ENCODE results near the gene ELP5. TPM values are rescaled to one million over a fixed set of nuclear protein-coding genes. Genes with fewer than 3 reads are reported as not detected.

The ELP5 gene
- total RNA-seq, 1 experiment from 2014 or later: 38.8 TPM

DNA sequence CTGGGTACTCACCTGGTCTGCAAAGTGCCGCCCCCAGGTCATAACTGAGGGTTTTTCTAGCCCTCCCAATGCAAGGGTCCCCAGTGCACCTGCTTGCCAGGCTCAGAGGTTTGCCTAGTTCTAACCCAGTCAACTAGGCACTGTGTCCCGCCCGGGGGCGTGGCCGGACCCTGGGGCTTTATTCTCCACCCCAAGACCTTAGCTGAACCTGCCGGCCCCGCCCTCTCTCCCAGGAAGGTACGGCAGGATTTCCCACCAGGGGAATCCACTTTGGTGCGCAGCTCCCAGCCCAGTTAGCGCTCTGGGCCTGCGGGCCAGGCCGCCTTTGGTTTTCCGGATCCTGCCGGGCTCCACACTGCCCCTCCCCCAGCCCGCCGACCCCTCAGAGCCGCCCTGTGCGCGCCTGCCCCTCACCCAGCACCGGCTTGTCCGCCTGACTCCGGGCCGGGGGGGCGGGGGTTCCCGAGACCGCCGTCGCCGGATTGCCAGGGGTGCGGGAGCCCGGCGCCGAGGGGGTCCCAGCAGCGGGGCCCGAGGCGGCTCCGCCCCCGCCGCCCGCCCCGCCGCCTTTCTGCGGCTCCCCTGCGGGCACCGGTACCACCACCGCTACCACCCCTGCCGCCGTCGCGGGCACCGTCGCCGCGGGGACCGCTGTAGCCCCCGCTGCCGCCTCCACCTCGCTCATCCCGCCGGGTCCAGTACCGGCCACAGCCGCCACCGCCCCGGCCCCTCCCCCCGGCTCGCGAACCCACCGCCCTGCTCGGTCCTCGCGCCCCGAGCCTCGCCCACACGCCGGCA lies 42.0 kb downstream of the ELP5 start:
- DNase-seq: no peak
- H3K79me2 ChIP-seq (ENCODE audit: low read length): no peaks in the 10 kb centered on the region
- no peaks in the 10 kb centered on the region for H3K9me3 ChIP-seq (ENCODE audit: low read length)
- no peaks in the 10 kb centered on the region for H4K20me1 ChIP-seq (ENCODE audit: insufficient read depth, low read depth, low read length)
- H3K27ac ChIP-seq (ENCODE audit: low read length): no peak overlapping the region
- H3K9me2 ChIP-seq (replicated peaks; ENCODE audit: insufficient read depth, low read length): no peaks in the 10 kb centered on the region
- H3K4me3 ChIP-seq (ENCODE audit: low read length): no peak overlapping the region
- no peak overlapping the region for H3K4me2 ChIP-seq (ENCODE audit: low read depth, low read length, poor library complexity, severe bottlenecking)
- H3K27me3 ChIP-seq (ENCODE audit: low read length): no peaks in the 10 kb centered on the region
- H2AFZ ChIP-seq (ENCODE audit: low read length): no peak overlapping the region
- peaks cover 4% of the 10 kb centered on the region for H3K4me1 ChIP-seq (ENCODE audit: low read length)
- no peak overlapping the region for H3K9ac ChIP-seq (ENCODE audit: low read length)
- H3K36me3 ChIP-seq (ENCODE audit: insufficient read depth, low read length): no peaks in the 10 kb centered on the region

DNA sequence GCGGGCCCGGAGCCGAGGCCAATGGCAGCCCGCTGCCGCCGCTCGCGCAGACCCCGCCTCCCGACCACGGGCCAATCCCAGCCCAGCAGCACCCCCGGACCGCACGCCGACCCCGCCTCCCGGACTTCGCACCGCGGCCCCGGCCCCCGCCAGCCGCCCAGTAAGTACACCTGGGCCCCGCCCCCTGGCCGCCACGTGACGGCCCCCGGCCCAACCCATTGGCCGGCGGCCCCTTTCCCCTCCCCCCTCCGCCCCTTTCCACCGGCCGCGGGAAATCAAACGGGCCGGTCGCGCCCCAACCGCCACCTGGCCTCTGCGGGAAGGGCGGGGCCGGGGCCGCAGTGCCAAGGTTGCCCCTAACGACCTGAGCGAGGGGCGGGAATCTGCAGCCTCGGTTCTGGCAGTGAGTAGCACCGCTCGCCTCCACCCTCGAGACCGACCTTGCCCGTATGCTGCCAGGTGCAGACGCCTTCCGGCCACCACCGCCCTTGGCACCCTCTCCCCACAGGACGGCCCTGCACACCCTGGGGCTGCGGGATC lies 42.7 kb downstream of the ELP5 start, which contains the start of gene YBX2:
Gene YBX2, minus strand, starts transcription at position 26 of the 540 bp plus-strand sequence. CDS start 139 bp downstream, outside the sequence.
- no peak within 1 kb of the TSS for H3K9ac ChIP-seq (ENCODE audit: low read length)
- H3K9me3 ChIP-seq (ENCODE audit: low read length): no peaks in the 10 kb centered on the region
- no peaks in the 10 kb centered on the region for H3K27me3 ChIP-seq (ENCODE audit: low read length)
- peaks cover 4% of the 10 kb centered on the region for H3K4me1 ChIP-seq (ENCODE audit: low read length)
- H2AFZ ChIP-seq (ENCODE audit: low read length): no peak within 1 kb of the TSS
- no peaks in the 10 kb centered on the region for H4K20me1 ChIP-seq (ENCODE audit: insufficient read depth, low read depth, low read length)
- H3K4me3 ChIP-seq (ENCODE audit: low read length): no peak within 1 kb of the TSS
- H3K9me2 ChIP-seq (replicated peaks; ENCODE audit: insufficient read depth, low read length): no peaks in the 10 kb centered on the region
- H3K79me2 ChIP-seq (ENCODE audit: low read length): no peaks in the 10 kb centered on the region
- H3K27ac ChIP-seq (ENCODE audit: low read length): no peak within 1 kb of the TSS
- peak; percentile 46 for DNase-seq
- no peak within 1 kb of the TSS for H3K4me2 ChIP-seq (ENCODE audit: low read depth, low read length, poor library complexity, severe bottlenecking)
- H3K36me3 ChIP-seq (ENCODE audit: insufficient read depth, low read length): no peaks in the 10 kb centered on the region

DNA sequence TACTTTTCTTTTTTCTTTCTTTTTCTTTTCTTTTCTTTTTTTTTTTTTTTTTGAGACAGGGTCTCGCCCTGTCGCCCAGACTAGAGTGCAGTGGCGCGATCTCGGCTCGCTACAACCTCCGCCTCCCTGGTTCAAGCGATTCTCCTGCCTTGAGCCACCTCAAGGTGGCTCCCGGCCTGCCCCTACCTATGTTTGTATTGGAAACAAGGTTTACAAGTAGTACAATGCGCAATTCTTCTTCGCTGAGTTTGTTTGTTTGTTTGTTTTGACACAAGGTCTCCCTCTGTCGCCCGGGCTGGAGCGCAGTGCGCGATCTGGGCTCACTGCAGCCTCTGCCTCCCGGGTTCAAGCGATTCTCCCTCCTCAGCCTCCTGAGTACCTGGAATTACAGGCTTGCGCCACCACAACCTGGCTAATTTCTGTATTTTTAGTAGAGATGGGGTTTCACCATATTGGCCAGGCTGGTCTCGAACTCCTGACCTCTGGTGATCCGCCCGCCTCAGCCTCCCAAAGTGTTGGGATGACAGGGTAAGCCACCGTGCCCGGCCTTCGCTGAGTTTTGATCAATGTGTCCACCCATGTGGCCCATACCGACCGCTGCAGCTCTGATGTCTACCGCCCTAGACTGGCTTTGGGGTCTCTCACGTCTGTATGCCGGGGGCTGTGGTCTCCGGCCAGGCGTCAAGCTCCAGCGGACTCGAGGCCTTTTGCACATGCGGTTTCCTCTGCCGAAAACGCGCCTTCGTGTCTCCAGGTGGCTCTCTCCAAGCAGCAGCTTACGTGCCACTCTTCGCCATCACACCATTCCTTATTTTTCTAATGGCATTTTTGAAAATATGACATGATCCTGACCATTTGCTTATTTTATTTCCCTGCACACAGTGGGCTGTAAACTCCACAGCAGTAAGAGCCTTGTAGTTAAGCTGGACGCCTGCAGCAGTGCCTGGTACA lies 43.5 kb downstream of the ELP5 start:
- H3K9me2 ChIP-seq (replicated peaks; ENCODE audit: insufficient read depth, low read length): no peaks in the 10 kb centered on the region
- H3K79me2 ChIP-seq (ENCODE audit: low read length): no peaks in the 10 kb centered on the region
- H4K20me1 ChIP-seq (ENCODE audit: insufficient read depth, low read depth, low read length): no peaks in the 10 kb centered on the region
- no peak overlapping the region for H3K27ac ChIP-seq (ENCODE audit: low read length)
- H3K4me2 ChIP-seq (ENCODE audit: low read depth, low read length, poor library complexity, severe bottlenecking): peak overlapping the region; percentile 48
- peaks cover 4% of the 10 kb centered on the region for H3K4me1 ChIP-seq (ENCODE audit: low read length)
- DNase-seq: no peak
- no peak overlapping the region for H2AFZ ChIP-seq (ENCODE audit: low read length)
- no peaks in the 10 kb centered on the region for H3K9me3 ChIP-seq (ENCODE audit: low read length)
- H3K4me3 ChIP-seq (ENCODE audit: low read length): no peak overlapping the region
- peak overlapping the region; percentile 37; the same call in 1 of the 2 replicates for H3K9ac ChIP-seq (ENCODE audit: low read length)
- no peaks in the 10 kb centered on the region for H3K27me3 ChIP-seq (ENCODE audit: low read length)
- H3K36me3 ChIP-seq (ENCODE audit: insufficient read depth, low read length): no peaks in the 10 kb centered on the region

DNA sequence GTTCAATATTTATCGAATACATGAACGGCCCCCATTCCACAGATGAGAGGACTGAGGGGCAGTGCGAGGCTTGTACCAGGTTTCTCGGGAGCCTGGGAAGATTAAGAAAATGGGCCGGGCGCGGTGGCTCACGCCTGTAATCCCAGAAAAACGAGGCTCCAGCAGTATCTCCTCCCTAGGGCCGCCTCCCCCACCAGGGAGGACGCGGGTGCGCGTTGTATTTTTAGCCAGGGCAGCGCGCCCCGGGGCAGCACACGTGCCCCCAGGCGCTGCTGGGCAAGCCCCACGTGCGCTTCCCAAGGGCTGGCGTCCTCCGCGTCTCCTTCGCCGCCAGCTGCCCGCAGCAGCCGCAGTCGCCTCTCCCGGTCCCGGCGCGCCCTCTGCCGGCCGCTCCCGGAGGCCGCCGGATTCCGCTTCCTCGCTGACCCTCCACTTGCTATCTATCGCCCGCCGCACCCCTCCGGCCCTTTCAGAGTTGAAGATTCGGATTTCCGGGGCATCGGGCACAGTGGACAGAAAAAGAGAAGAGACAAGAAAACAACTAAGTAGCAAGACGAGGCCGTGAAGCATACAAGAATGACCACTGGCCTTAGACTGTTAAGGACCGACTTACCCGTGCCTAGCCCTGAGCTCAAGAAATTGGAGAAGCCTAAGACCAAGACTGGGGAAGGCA lies 44.3 kb downstream of the ELP5 start:
- Histone ChIP-seq H3K27me3 (ENCODE audit: low read length) (no peaks in the 10 kb centered on the region), H2AFZ (ENCODE audit: low read length) (peak overlapping the region; percentile 13; the same call in 1 of the 2 replicates), H3K4me3 (ENCODE audit: low read length) (no peak overlapping the region), H3K79me2 (ENCODE audit: low read length) (no peaks in the 10 kb centered on the region), H4K20me1 (ENCODE audit: insufficient read depth, low read depth, low read length) (no peaks in the 10 kb centered on the region), H3K9me3 (ENCODE audit: low read length) (no peaks in the 10 kb centered on the region), H3K9me2 (replicated peaks; ENCODE audit: insufficient read depth, low read length) (no peaks in the 10 kb centered on the region), H3K4me1 (ENCODE audit: low read length) (peaks cover 4% of the 10 kb centered on the region), H3K4me2 (ENCODE audit: low read depth, low read length, poor library complexity, severe bottlenecking) (peak overlapping the region; percentile 48), H3K36me3 (ENCODE audit: insufficient read depth, low read length) (no peaks in the 10 kb centered on the region), H3K9ac (ENCODE audit: low read length) (peak overlapping the region; percentile 37; the same call in 1 of the 2 replicates), H3K27ac (ENCODE audit: low read length) (no peak overlapping the region)
- DNase-seq: peak; percentile 90

DNA sequence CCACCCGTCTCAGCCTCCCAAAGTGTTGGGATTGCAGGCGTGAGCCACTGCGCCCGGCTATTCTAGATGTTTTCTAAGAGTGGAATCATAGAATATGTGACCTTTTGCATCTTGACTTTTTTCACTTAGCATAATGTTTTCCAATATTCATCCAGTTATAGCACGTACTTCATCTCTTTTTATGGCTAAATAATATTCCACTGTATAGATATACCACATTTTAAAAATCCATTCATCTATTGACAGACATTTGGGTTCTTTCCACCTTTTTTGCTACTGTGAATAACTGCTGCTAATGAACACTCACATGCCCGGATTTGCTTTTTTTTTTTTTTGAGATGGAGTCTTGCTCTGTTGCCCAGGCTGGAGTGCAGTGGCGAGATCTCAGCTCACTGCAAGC lies 52.2 kb downstream of the ELP5 start:
- Histone ChIP-seq H4K20me1 (ENCODE audit: insufficient read depth, low read depth, low read length) (peaks cover 10% of the 10 kb centered on the region), H3K4me1 (ENCODE audit: low read length) (peaks cover 10% of the 10 kb centered on the region), H3K27me3 (ENCODE audit: low read length) (no peaks in the 10 kb centered on the region), H3K4me2 (ENCODE audit: low read depth, low read length, poor library complexity, severe bottlenecking) (no peak overlapping the region), H3K9ac (ENCODE audit: low read length) (no peak overlapping the region), H3K36me3 (ENCODE audit: insufficient read depth, low read length) (peaks cover 11% of the 10 kb centered on the region), H2AFZ (ENCODE audit: low read length) (no peak overlapping the region), H3K27ac (ENCODE audit: low read length) (no peak overlapping the region), H3K79me2 (ENCODE audit: low read length) (peaks cover 18% of the 10 kb centered on the region), H3K9me2 (replicated peaks; ENCODE audit: insufficient read depth, low read length) (no peaks in the 10 kb centered on the region), H3K9me3 (ENCODE audit: low read length) (no peaks in the 10 kb centered on the region), H3K4me3 (ENCODE audit: low read length) (no peak overlapping the region)
- DNase-seq: no peak

DNA sequence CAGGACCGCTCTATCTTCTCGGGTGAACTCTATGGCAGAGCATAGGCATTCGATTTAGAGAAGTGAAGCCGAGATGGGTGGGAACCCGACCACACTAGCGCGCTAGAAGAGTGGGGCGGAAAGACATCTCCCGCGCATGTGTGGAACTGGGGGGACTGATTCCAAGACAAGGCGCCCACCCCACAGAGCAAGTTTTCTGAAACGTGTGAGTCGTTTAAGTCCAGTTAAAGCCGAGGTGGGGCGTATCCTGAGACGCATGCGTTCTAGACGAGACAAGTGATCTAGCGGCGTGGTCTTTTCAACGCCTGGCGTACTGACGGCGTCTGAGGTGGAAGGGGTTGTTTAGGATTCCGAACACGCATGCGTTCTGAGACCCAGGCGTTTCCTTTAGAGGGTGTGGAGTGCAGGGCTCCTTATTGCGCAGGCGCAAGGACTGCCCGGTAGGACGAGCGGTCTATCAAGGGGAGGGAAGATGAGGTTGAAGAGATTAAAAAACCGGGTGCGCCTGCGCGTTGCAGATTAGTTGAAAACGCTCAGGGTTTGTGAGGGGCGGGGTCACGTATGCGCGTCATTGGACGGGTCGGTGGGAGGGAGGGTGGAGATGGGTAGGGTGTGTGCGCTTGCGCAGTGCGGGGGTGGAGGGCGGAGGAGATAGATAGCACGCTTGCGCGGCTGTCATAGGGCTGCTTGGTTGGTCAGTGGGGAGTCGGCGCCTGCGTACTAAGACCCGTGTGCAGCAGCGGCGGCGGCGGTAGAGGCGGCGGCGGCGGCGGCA lies 55.1 kb downstream of the ELP5 start, which contains the start of gene EIF5A:
Gene EIF5A, plus strand, starts transcription at position 718 of the 775 bp plus-strand sequence. CDS start 2,008 bp downstream, outside the sequence.
- no peaks in the 10 kb centered on the region for H3K27me3 ChIP-seq (ENCODE audit: low read length)
- H3K9me2 ChIP-seq (replicated peaks; ENCODE audit: insufficient read depth, low read length): no peaks in the 10 kb centered on the region
- H2AFZ ChIP-seq (ENCODE audit: low read length): peak within 1 kb of the TSS; percentile 88; the same call in 1 of the 2 replicates
- peaks cover 36% of the 10 kb centered on the region for H3K79me2 ChIP-seq (ENCODE audit: low read length)
- peak within 1 kb of the TSS; percentile 85 for H3K4me2 ChIP-seq (ENCODE audit: low read depth, low read length, poor library complexity, severe bottlenecking)
- H3K27ac ChIP-seq (ENCODE audit: low read length): peak within 1 kb of the TSS; percentile 93
- H3K4me1 ChIP-seq (ENCODE audit: low read length): peaks cover 35% of the 10 kb centered on the region
- H3K9me3 ChIP-seq (ENCODE audit: low read length): no peaks in the 10 kb centered on the region
- H3K36me3 ChIP-seq (ENCODE audit: insufficient read depth, low read length): peaks cover 36% of the 10 kb centered on the region
- H3K9ac ChIP-seq (ENCODE audit: low read length): peak within 1 kb of the TSS; percentile 99
- H3K4me3 ChIP-seq (ENCODE audit: low read length): peak within 1 kb of the TSS; percentile 87
- peak; percentile 100 for DNase-seq
- H4K20me1 ChIP-seq (ENCODE audit: insufficient read depth, low read depth, low read length): peaks cover 35% of the 10 kb centered on the region
